Measurements from ENCODE around the gene KIF6.

DNA sequence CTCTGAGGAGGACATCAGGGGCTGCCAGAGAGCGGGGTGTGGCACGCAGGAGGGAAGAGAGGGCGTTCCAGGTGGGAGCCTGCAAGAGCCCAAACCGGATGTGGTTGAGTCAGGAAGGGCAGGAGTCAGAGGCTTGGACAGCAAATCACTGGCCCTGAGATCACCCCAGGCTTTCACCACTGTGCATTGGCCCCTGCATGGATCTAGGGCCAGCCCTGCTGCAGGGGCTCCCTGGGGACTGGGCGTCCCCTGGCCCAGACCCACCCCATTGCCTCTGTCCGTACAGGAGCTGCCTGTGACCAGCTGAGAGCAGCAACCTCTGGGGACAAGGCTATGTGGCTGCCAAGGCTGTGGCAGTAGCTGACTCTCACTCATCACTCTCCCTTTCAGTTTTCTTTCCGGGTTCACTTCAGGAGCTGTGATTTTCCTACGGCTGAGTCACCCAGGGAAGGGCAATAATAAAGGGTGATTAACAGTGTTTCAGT lies 444.9 kb downstream of the KIF6 start:
- no peak for TF ChIP-seq POLR2AphosphoS5 (IDR thresholded peaks at IDR 0.05; ENCODE audit: borderline replicate concordance, low read depth, low read length)
- TF ChIP-seq EZH2 (IDR thresholded peaks at IDR 0.05) = no peak
- no peak for TF ChIP-seq FOXP2 (optimal IDR thresholded peaks at IDR 0.05; ENCODE audit: control extremely low read depth, extremely low read length, insufficient read depth)
